Skin of body (tissue), 2 donors: ENCODE results near the gene IGLL1. TPM values are rescaled to one million over a fixed set of nuclear protein-coding genes. Genes with fewer than 3 reads are reported as not detected.
"Not testable (repeated sequence)": the region's sequence is repeated elsewhere in the genome, so short reads cannot be mapped to it uniquely, and the experiment has no call there.

Source experiments
- DNase-seq: peaks from one replicate; lab custom pipeline; 2025; lab: John Stamatoyannopoulos, UW
- total RNA-seq: library from RNA; depleted of rRNA; stranded (reverse); fragments of >200 nt; gene quantifications from one replicate; pipeline ENCODE4 v1.2.3, GENCODE V29; 2014

IGLL1 gene
- total RNA-seq: 0.39 TPM

- no peak for DNase-seq
Measured at GRCh38 chr22:23579870-23580575, at the start of gene IGLL1. IGLL1 (minus strand) TSS chr22:23580290; CDS start chr22:23580190, 100 bp downstream.

- DNase-seq: not testable (repeated sequence)
Measured at GRCh38 chr22:23628056-23628743, 48.1 kb upstream of the IGLL1 start.

GRCh38 chr22:23627401-23628055 is 47.4 kb upstream of the IGLL1 start:
- DNase-seq: peak; percentile 25

- no peak for DNase-seq
Measured at GRCh38 chr22:23626286-23626975, 46.3 kb upstream of the IGLL1 start.

GRCh38 chr22:23622634-23623033 is 42.5 kb upstream of the IGLL1 start:
- DNase-seq: no peak

GRCh38 chr22:23621916-23622315 is 41.8 kb upstream of the IGLL1 start:
- DNase-seq: not testable (repeated sequence)

GRCh38 chr22:23621082-23621780 is 41.1 kb upstream of the IGLL1 start:
- DNase-seq: no peak

- DNase-seq: no peak
Measured at GRCh38 chr22:23613193-23613972, 33.3 kb upstream of the IGLL1 start.

- no peak for DNase-seq
Measured at GRCh38 chr22:23609983-23610781, 30.1 kb upstream of the IGLL1 start.

GRCh38 chr22:23608583-23608982 is 28.5 kb upstream of the IGLL1 start:
- DNase-seq: no peak

- DNase-seq: no peak
Measured at GRCh38 chr22:23606204-23607131, 26.4 kb upstream of the IGLL1 start.

- no peak for DNase-seq
Measured at GRCh38 chr22:23604939-23605712, 25.0 kb upstream of the IGLL1 start.

GRCh38 chr22:23603266-23603665 is 23.2 kb upstream of the IGLL1 start:
- no peak for DNase-seq

- no peak for DNase-seq
Measured at GRCh38 chr22:23598805-23599518, 18.9 kb upstream of the IGLL1 start.

- not testable (repeated sequence) for DNase-seq
Measured at GRCh38 chr22:23597576-23598268, 17.6 kb upstream of the IGLL1 start.

GRCh38 chr22:23595904-23596303 is 15.8 kb upstream of the IGLL1 start:
- DNase-seq: not testable (repeated sequence)
